BLaER1 (cell line): ENCODE measurements around the gene PIH1D1.

Experiments
- H3K27ac ChIP-seq: shearing (Covaris generic); formaldehyde crosslinking; 2 replicates; pipeline ENCODE4 v1.8.1; 2022
- H3K27me3 ChIP-seq: shearing (Covaris generic); formaldehyde crosslinking; 2 replicates; pipeline ENCODE4 v1.8.1; 2022
- H3K36me3 ChIP-seq: shearing (Covaris generic); formaldehyde crosslinking; 2 replicates; pipeline ENCODE4 v1.8.1; 2022
- H3K4me1 ChIP-seq: shearing (Covaris generic); formaldehyde crosslinking; 2 replicates; pipeline ENCODE4 v1.8.1; 2022
- H3K4me2 ChIP-seq: shearing (Covaris generic); formaldehyde crosslinking; 2 replicates; pipeline ENCODE4 v1.8.1; 2022
- H3K4me3 ChIP-seq: shearing (Covaris generic); formaldehyde crosslinking; 2 replicates; pipeline ENCODE4 v1.8.1; 2022
- H3K9ac ChIP-seq: shearing (Covaris generic); formaldehyde crosslinking; 2 replicates; pipeline ENCODE4 v1.8.1; 2022
- H3K9me3 ChIP-seq: shearing (Covaris generic); formaldehyde crosslinking; 2 replicates; pipeline ENCODE4 v1.8.1; 2022
- H4K20me1 ChIP-seq: shearing (Covaris generic); formaldehyde crosslinking; 2 replicates; pipeline ENCODE4 v1.8.1; 2022
- Cebpa-rat ChIP-seq: shearing (Covaris generic); IDR thresholded peaks from 2 replicates; pipeline ENCODE4 v1.8.1; 2022

The PIH1D1 gene

GRCh38 chr19:49428547-49429451 lies 22.8 kb downstream of the PIH1D1 start:
- H3K4me1 ChIP-seq: peaks cover 60% of the 10 kb centered on the region
- no peak for TF ChIP-seq Cebpa-rat
- H3K9me3 ChIP-seq: peaks cover 23% of the 10 kb centered on the region
- H3K9ac ChIP-seq: no peak overlapping the region
- no peaks in the 10 kb centered on the region for H3K36me3 ChIP-seq
- no peak overlapping the region for H3K4me3 ChIP-seq
- H3K27ac ChIP-seq: no peak overlapping the region
- peaks cover 17% of the 10 kb centered on the region for H4K20me1 ChIP-seq
- peak overlapping the region; percentile 54; the same call in 1 of the 2 replicates for H3K4me2 ChIP-seq
- peaks cover 100% of the 10 kb centered on the region for H3K27me3 ChIP-seq

- no peak for TF ChIP-seq Cebpa-rat
- H3K27me3 ChIP-seq: peaks cover 100% of the 10 kb centered on the region
- peaks cover 23% of the 10 kb centered on the region for H4K20me1 ChIP-seq
- H3K4me1 ChIP-seq: peaks cover 68% of the 10 kb centered on the region
- H3K4me2 ChIP-seq: peak overlapping the region; percentile 54
- 0 out of 2 replicates have a peak overlapping the region, but pooled peaks have one; percentile 14 for H3K4me3 ChIP-seq
- H3K9ac ChIP-seq: no peak overlapping the region
- peaks cover 15% of the 10 kb centered on the region for H3K9me3 ChIP-seq
- no peak overlapping the region for H3K27ac ChIP-seq
- no peaks in the 10 kb centered on the region for H3K36me3 ChIP-seq
These were observed 23.6 kb downstream of the PIH1D1 start for GRCh38 chr19:49427855-49428546.

GRCh38 chr19:49427339-49427738 lies 24.3 kb downstream of the PIH1D1 start:
- H3K9ac ChIP-seq: no peak overlapping the region
- H3K27ac ChIP-seq: no peak overlapping the region
- H3K4me2 ChIP-seq: 0 out of 2 replicates have a peak overlapping the region, but pooled peaks have one; percentile 54
- no peaks in the 10 kb centered on the region for H3K36me3 ChIP-seq
- H3K27me3 ChIP-seq: peaks cover 100% of the 10 kb centered on the region
- peaks cover 25% of the 10 kb centered on the region for H4K20me1 ChIP-seq
- no peak for TF ChIP-seq Cebpa-rat
- peaks cover 75% of the 10 kb centered on the region for H3K4me1 ChIP-seq
- no peak overlapping the region for H3K4me3 ChIP-seq
- peaks cover 8% of the 10 kb centered on the region for H3K9me3 ChIP-seq

GRCh38 chr19:49425922-49426592 lies 25.6 kb downstream of the PIH1D1 start:
- peaks cover 25% of the 10 kb centered on the region for H4K20me1 ChIP-seq
- H3K27me3 ChIP-seq: peaks cover 100% of the 10 kb centered on the region
- peak overlapping the region; percentile 29; the same call in 1 of the 2 replicates for H3K4me3 ChIP-seq
- H3K36me3 ChIP-seq: no peaks in the 10 kb centered on the region
- no peak overlapping the region for H3K27ac ChIP-seq
- H3K4me2 ChIP-seq: peak overlapping the region; percentile 79
- peaks cover 78% of the 10 kb centered on the region for H3K4me1 ChIP-seq
- no peak for TF ChIP-seq Cebpa-rat
- no peaks in the 10 kb centered on the region; the same call in 1 of the 2 replicates for H3K9me3 ChIP-seq
- no peak overlapping the region for H3K9ac ChIP-seq

- Histone ChIP-seq H3K4me1 (peaks cover 72% of the 10 kb centered on the region), H3K9ac (no peak within 1 kb of the TSS), H3K27ac (no peak within 1 kb of the TSS), H3K36me3 (no peaks in the 10 kb centered on the region), H3K9me3 (no peaks in the 10 kb centered on the region; the same call in 1 of the 2 replicates), H3K4me2 (peak within 1 kb of the TSS; percentile 79), H4K20me1 (peaks cover 25% of the 10 kb centered on the region), H3K4me3 (peak within 1 kb of the TSS; percentile 29; the same call in 1 of the 2 replicates), H3K27me3 (peaks cover 100% of the 10 kb centered on the region)
- no peak for TF ChIP-seq Cebpa-rat
These were observed 26.4 kb downstream of the PIH1D1 start, which contains the start of gene GFY for GRCh38 chr19:49425178-49425577. GFY (plus strand) TSS chr19:49425388; CDS start chr19:49426431, 1,043 bp downstream.

GRCh38 chr19:49423985-49424303 lies 27.7 kb downstream of the PIH1D1 start:
- H3K27me3 ChIP-seq: peaks cover 100% of the 10 kb centered on the region
- no peaks in the 10 kb centered on the region for H3K36me3 ChIP-seq
- H3K27ac ChIP-seq: no peak overlapping the region
- 0 out of 2 replicates have a peak overlapping the region, but pooled peaks have one; percentile 36 for H3K4me3 ChIP-seq
- peaks cover 76% of the 10 kb centered on the region for H3K4me1 ChIP-seq
- H4K20me1 ChIP-seq: peaks cover 25% of the 10 kb centered on the region
- H3K4me2 ChIP-seq: peak overlapping the region; percentile 71
- TF ChIP-seq Cebpa-rat: no peak
- H3K9ac ChIP-seq: no peak overlapping the region
- H3K9me3 ChIP-seq: no peaks in the 10 kb centered on the region; the same call in 1 of the 2 replicates

GRCh38 chr19:49423071-49423984 lies 28.3 kb downstream of the PIH1D1 start, which contains the start of gene PTH2:
PTH2 (minus strand) TSS chr19:49423441; CDS start chr19:49423339, 102 bp downstream.
- H3K36me3 ChIP-seq: no peaks in the 10 kb centered on the region
- 0 out of 2 replicates have a peak within 1 kb of the TSS, but pooled peaks have one; percentile 4 for H3K9ac ChIP-seq
- no peaks in the 10 kb centered on the region; the same call in 1 of the 2 replicates for H3K9me3 ChIP-seq
- no peak within 1 kb of the TSS for H3K27ac ChIP-seq
- peaks cover 81% of the 10 kb centered on the region for H3K4me1 ChIP-seq
- peak within 1 kb of the TSS; percentile 71 for H3K4me2 ChIP-seq
- TF ChIP-seq Cebpa-rat: no peak
- peak within 1 kb of the TSS; percentile 36; the same call in 1 of the 2 replicates for H3K4me3 ChIP-seq
- peaks cover 98% of the 10 kb centered on the region for H3K27me3 ChIP-seq
- H4K20me1 ChIP-seq: peaks cover 25% of the 10 kb centered on the region

GRCh38 chr19:49422407-49423070 lies 29.1 kb downstream of the PIH1D1 start:
- Histone ChIP-seq H3K36me3 (no peaks in the 10 kb centered on the region), H3K4me1 (peaks cover 81% of the 10 kb centered on the region), H3K9me3 (no peaks in the 10 kb centered on the region; the same call in 1 of the 2 replicates), H3K4me3 (peak overlapping the region; percentile 36; the same call in 1 of the 2 replicates), H3K27ac (no peak overlapping the region), H4K20me1 (peaks cover 20% of the 10 kb centered on the region), H3K27me3 (peaks cover 90% of the 10 kb centered on the region), H3K4me2 (peak overlapping the region; percentile 71), H3K9ac (no peak overlapping the region)
- TF ChIP-seq Cebpa-rat: no peak
